GM18867 (cell line): Measurements from ENCODE around the gene CNKSR3.

Source experiments
- ATAC-seq: cut with Tn5 transposase; IDR thresholded peaks from one replicate; pipeline ENCODE4 v1.9.1; 2021; ENCODE audit warnings: mild to moderate bottlenecking, moderate library complexity; ENCODE audit not compliant: unreplicated experiment

CNKSR3 gene

GRCh38 chr6:154390034-154390433 is 120.5 kb downstream of the CNKSR3 start:
- ATAC-seq, result no peak

GRCh38 chr6:154388803-154389202 is 121.7 kb downstream of the CNKSR3 start:
- ATAC-seq, result no peak

GRCh38 chr6:154386848-154387717 is 123.4 kb downstream of the CNKSR3 start:
- ATAC-seq, result no peak

- no peak for ATAC-seq
Observed at GRCh38 chr6:154384191-154384590, 126.3 kb downstream of the CNKSR3 start.

- ATAC-seq, result no peak
Observed at GRCh38 chr6:154383273-154383672, 127.2 kb downstream of the CNKSR3 start.

GRCh38 chr6:154382740-154383139 is 127.7 kb downstream of the CNKSR3 start:
- no peak for ATAC-seq

- ATAC-seq, result no peak
Observed at GRCh38 chr6:154381548-154381947, 128.9 kb downstream of the CNKSR3 start.

GRCh38 chr6:154380741-154381140 is 129.7 kb downstream of the CNKSR3 start:
- no peak for ATAC-seq

- ATAC-seq, result no peak
Observed at GRCh38 chr6:154379585-154379984, 130.9 kb downstream of the CNKSR3 start.

GRCh38 chr6:154378518-154378917 is 132.0 kb downstream of the CNKSR3 start:
- no peak for ATAC-seq

GRCh38 chr6:154377726-154378125 is 132.8 kb downstream of the CNKSR3 start:
- ATAC-seq, result no peak

- no peak for ATAC-seq
Observed at GRCh38 chr6:154373971-154374370, 136.5 kb downstream of the CNKSR3 start.

GRCh38 chr6:154371281-154371680 is 139.2 kb downstream of the CNKSR3 start:
- no peak for ATAC-seq

- peak; percentile 68 for ATAC-seq
Observed at GRCh38 chr6:154370545-154370944, 139.9 kb downstream of the CNKSR3 start.

GRCh38 chr6:154367839-154368695 is 142.4 kb downstream of the CNKSR3 start:
- no peak for ATAC-seq

- no peak for ATAC-seq
Observed at GRCh38 chr6:154367336-154367735, 143.1 kb downstream of the CNKSR3 start.

- ATAC-seq, result no peak
Observed at GRCh38 chr6:154363821-154364220, 146.7 kb downstream of the CNKSR3 start.

- no peak for ATAC-seq
Observed at GRCh38 chr6:154361476-154361875, 149.0 kb downstream of the CNKSR3 start.

GRCh38 chr6:154360476-154360875 is 150.0 kb downstream of the CNKSR3 start:
- ATAC-seq, result no peak

GRCh38 chr6:154359679-154360078 is 150.8 kb downstream of the CNKSR3 start:
- ATAC-seq, result no peak

GRCh38 chr6:154359161-154359574 is 151.3 kb downstream of the CNKSR3 start:
- ATAC-seq, result peak; percentile 21

GRCh38 chr6:154358019-154358545 is 152.4 kb downstream of the CNKSR3 start:
- ATAC-seq, result no peak
